GM18909 (cell line): ENCODE results near the gene PANK2.

Experiments
- ATAC-seq: cut with Tn5 transposase; IDR thresholded peaks from one replicate; pipeline ENCODE4 v1.9.1; 2021; ENCODE audit warnings: mild to moderate bottlenecking; ENCODE audit not compliant: unreplicated experiment, poor library complexity

Gene PANK2

DNA sequence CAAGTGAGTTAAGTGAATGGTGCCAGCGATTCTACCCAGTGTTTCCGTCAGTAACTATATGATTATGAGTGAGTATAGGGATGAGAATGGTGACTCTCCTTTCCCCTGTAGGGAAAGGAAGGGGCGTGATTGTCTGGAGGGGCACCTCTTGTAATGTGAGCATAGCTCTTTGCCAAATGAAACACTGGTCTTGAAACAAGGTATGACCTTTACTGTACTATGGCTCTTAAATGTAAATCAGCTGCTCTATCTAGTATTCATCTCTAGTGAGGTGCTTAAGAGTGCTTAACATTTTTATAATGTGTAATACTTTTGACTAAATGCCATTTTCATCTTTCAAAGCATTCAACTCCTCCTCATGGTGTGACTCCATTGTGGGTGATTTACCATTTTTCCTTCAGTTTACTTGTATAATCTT is 11.0 kb downstream of the PANK2 start:
- ATAC-seq: no peak

DNA sequence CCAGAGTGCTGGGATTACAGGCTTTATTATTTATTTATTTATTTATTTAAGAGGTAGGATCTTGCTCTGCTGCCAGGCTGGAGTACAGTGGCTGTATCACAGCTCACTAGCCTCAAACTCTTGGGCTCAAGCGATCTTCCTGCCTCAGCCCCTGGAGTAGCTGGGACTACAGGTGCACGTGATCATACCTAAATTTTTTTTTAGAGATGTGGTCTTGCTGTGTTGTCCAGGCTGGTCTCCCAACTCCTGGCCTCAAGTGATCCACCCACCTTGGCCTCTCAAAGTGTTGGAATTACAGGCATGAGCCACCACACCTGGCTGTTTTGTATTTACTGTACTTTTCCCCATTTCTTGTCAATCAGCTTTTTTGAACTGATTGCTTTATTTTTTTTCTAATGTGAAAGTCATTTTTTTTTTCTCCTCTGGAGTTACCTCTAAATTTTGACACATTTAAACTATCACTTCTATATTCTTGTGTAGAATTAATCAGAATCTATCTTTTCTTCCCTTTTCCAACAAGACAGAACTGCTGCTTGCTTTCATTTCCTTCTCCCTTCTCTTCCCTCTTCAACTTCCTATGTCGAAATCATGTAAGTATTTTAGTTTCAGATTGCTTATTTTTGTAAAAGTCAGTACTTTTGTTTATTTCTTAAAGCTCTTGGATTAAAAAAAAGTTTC is 12.0 kb downstream of the PANK2 start:
- no peak for ATAC-seq

DNA sequence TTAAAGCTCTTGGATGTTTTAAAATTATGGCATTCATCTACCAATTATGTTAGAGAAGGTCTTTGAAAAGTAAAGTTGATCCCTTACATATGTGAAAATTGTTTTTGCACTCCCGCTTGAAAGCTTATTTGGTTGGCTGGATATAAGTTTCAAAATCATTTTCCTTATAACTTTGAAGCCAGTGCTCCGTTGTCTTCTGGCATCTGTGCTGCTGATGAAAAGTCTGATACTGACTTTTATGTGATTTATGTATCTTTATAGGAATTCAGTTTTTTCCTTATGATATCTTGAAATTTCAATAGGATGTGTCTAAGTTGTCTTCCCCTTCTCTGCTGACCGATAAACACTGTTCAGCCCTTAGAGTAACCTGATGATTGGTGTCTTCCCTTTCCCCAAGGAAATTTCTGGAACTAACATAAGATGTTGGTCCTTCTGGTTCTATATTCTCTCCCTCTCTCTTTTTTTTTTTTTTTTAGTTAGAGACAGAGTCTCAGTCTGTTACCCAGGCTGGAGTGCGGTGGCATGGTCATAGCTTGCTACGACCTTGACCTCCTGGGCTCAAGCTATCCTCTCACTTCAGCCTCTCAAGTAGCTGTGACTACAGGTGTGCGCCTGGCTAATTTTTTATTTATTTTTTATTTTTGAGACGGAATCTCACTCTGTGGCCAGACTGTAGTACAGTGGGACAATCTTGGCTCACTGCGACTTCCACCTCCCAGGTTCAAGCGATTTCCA is 12.7 kb downstream of the PANK2 start:
- no peak for ATAC-seq

DNA sequence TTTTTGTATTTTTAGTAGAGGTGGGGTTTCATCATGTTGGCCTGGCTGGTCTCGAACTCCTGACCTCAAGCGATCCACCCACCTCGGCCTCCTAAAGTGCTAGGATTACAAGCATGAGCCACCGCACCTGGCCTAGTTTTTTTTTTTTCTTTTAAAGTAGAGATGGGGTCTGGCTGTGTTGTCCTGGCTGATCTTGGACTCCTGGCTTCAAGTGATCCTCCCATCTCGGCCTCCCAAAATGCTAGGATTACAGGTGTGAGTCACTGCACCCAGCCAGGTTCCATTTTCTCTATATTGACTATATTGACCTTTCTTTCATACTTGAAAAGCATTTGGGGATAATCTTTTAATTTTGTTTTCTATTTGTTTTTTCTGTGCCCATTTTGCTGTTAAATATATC is 13.3 kb downstream of the PANK2 start:
- ATAC-seq: no peak

DNA sequence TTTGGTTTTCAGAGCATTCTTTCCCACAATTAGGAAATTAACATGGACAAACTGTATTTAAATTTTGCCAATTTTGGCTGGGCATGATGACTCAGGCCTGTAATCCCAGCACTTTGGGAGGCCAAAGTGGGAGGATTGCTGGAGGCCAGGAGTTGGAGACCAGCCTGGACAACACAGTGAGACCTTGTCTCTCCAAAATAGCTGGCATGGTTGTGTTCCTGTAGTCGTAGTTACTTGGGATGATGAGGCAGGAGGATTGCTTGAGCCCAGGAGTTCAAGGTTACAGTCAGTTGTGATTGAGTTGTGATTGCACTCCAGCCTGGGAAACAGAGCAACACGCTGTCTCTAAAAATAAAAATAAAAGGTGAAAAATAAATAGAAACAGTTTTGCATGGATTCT is 15.0 kb downstream of the PANK2 start:
- no peak for ATAC-seq

DNA sequence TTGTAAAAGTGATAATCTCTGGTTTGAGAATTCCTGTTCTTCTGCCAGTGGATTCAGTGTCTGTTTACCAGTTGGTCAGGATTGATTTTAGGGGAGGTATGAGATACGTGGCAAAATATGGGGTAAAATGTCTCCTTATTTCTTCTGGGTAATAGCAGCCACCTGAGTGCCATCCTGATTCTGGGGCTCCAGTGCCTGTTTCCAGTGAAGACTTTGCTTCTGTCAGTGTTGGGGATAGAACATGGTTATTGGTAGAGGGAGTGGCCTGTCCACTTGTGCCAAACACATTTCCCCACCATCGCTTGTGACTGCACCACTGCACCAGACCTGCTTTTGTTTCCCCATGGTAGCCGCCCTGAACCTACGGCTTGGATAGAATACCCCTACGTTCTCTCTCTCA is 15.7 kb downstream of the PANK2 start:
- ATAC-seq: no peak

DNA sequence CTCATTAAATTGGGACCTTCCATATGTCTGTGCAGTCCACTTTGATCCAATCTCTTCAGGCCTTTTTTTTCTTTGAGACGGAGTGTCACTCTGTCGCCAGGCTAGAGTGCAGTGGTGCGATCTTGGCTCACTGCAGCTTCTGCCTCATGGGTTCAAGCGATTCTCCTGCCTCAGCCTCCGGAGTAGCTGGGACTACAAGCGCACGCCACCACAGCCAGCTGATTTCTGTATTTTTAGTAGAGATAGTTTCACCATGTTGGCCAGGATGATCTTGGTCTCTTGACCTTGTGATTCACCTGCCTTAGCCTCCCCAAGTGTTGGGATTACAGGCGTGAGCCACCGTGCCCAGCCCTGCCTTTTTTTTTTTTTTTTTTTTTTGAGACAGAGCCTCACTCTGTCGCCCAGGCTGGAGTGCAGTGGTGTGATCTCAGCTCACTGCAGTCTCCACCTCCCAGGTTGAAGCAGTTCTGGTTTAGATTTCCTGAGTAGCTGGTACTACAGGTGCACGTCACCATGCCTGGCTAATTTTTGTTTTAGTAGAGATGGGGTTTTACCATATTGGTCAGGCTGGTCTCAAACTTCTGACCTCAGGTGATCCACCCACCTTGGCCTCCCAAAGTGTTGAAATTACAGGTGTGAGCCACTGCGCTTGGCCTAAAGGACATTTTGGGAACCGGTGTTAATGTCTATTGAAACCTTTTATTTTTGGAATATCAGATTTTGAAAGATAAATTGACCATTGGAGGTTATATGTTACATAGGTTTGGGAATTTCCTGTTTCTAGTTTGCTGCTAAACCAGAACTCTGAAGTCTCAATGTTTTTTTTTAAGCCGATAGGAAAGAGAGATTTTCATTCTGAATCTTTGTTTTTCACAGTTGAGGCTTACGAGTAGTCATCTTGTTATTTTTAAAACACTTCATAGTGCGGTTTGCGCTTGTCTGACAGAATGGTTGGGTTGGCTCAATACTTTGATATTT is 17.8 kb downstream of the PANK2 start:
- ATAC-seq: peak; percentile 85

DNA sequence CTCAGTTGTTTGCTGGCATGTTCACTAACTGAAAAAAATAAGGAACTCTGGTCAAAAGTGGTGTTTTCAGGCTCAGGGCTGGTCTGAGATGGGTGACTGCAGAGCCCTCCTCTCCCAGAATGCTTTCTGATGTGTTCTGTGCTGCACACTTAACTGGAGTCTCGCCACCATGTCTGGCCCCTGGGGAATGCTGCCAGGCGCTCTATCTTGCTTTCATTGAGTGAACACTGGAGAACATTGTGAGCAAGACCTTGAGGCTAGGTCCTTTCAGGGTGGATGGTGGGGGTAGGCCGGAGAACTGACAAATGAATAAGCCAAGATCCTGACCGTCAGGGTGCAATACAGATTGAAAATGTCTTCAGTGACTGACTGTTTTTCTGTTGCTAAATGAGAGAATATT is 19.5 kb downstream of the PANK2 start:
- no peak for ATAC-seq

DNA sequence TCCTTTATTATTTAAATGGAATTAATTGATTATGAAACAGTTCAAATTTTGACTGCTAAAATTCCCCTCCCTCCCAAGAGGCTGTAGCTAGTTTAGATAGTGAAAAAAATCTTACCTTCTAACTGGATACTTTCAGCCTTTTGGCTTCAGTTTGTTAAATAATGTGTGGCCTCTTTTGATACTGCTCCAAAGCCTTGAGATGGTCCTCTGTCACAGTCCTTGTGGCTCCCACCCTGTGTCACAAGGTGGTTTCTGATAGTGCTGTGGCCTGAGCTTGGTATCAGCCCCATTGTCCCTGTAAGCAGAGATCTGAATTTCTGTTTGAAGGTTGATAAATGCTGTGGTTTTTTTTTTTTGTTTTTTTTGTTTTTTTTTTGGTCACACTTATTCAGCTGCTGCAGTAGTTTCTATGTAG is 20.8 kb downstream of the PANK2 start:
- ATAC-seq: no peak

DNA sequence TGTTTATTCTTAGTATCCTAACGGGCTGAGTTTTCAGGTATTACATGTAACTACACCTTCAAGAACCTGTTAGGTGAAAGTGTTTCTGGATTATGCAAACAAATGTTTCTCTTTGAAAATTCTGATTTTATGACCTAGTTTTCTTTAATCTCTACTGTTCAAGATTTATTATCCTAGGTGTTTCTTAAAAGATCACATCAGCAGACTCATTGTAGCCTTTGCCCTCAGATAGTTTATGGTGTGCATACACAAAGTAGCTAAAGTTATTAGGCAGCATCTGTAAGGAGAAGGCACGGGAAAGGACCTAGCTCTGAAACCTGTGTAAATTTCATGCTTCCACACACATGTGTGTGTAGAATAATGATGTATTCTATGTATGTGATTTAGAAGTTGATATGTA is 21.7 kb downstream of the PANK2 start:
- no peak for ATAC-seq

DNA sequence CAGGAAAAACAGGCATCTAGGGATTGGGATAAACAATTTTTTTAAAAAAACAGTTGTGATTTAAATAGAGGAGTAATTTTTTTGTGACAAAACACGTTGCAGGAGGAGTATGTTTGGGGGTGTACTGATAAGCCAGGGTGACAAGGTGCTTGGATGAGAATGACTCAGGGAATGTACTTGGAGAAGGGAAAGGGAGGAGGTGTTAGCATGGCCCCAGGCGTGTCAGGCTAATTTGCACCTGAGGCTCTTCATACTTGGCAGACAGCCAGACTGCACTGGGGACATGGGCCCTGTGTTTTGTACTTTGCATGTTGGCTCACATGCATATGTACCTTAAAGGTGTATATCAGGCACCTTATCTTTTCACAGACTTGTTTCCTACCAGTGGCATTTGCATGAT is 22.8 kb downstream of the PANK2 start:
- no peak for ATAC-seq

DNA sequence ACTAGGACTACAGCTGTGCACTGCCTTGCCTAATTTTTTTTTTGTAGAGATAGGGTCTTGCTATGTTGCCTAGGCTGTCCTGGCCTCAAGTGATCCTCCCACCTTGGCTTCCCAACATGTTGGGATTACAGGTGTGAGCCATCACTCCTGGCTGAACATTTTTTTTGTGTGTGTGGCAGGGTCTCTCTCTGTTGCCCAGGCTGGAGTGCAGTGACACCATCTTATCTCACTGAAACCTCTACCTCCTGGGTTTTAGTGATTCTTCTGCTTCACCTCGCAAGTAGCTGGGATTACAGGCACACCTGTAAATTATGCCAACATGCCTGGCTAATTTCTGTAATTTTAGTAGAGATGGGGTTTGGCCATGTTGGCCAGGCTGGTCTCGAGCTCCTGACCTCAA is 25.3 kb downstream of the PANK2 start:
- no peak for ATAC-seq

DNA sequence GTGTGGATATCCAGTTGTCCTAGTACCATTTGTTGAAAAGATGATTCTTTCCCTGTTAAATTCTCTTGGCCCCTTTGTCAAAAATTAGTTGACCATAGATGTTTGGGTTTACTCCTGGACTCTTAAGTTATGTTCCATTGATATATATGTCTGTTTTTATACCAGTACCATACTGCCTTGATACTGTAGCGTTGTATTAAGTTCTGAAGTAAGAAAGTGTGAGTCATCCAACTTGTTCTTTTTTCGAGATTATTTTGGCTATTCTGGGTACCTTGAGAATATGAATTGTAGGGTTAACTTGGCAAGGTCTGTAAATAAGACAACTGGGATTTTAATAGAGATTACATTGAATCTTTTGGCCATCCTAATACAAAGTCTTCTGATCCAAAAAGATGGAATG is 26.5 kb downstream of the PANK2 start:
- no peak for ATAC-seq

DNA sequence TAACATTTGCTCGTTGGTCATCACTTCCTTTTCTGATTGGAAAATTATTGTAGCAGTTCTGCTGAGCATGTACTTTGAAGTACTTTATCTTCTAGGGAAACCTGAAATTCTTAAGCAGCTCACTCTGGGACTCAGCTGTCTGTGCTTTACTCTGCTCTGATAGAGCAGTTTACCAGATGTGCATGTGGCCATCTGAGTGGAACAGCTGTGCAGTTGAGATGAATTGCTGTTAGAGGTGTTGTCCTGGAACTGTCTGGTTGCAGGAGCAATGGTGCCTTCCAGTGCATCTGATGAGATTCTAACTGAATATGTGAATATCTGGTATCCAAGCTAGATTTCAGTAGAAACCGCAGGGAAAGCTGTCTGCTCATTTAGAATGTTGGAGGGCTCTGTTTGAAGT is 27.2 kb downstream of the PANK2 start:
- ATAC-seq: no peak

DNA sequence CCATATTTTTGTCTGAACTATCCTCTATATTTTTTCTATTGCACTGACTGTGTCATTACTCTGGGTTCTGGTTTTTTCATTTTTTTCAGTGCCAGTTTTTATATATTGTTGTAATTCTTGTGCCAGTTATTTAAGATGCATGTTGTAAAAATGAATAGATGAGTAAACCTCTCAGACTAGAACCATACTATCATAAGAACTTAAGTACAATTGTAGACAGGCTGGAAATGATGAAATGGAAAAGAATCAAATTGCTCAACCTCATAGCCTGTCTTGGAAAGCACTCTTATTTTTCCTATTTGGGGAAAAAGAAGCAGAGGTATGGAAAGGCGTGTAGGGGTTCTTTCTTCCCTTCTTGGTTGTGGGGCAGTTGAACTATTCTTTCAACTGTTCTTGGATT is 30.2 kb downstream of the PANK2 start:
- ATAC-seq: no peak

DNA sequence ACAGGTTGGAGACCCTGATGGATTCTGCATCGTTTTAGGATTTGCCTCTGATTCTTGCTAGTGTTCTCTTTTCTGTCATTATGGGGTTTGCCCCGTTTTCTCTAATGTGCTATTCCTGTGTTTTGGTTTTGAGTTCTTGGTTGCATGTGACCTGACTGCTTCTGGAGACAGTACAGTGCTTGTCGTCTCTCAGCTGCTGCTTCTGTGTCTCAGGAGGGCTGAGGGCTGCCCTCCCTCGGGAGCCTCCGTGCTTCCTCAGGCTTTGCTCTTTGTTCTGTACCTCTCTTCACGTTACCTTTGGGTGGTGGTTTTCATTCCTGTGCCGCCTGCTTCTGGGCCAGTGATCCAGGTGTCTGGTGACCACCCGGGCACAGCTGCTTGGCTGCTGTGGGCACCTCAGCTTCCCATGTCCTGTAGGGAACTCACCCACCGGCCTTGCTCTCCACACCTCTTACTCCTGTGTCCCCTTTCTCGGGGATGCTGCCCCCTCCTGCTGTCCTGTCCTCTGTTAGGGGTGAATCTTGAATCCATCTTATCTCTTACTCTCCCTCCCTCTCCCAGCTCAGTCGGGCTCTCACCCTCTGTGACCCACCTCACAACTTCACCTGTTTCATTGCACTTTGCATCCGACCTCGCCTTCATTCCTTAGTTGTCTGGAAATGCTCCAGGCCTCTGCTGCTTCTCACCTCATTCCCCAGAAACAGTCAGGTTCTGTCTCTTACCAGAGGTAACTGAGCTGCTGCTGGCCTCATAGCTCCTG is 33.2 kb downstream of the PANK2 start:
- no peak for ATAC-seq

DNA sequence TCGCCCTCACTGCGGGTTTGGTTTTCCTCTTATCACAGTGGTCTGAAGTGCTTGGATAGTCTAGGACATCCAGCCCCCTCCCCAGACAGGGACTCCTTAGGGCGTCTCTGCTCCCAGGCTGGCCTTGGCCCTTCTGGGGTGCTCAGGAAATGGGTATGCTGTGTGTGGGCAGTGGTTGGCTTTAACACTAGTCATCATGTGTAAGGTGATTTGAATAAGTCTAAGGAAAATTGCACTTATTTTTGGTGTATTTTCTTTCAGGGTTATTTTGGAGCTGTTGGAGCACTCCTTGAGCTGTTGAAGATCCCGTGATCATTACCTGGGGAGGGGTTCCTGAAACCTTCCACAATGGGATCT is 33.8 kb downstream of the PANK2 start:
- no peak for ATAC-seq

DNA sequence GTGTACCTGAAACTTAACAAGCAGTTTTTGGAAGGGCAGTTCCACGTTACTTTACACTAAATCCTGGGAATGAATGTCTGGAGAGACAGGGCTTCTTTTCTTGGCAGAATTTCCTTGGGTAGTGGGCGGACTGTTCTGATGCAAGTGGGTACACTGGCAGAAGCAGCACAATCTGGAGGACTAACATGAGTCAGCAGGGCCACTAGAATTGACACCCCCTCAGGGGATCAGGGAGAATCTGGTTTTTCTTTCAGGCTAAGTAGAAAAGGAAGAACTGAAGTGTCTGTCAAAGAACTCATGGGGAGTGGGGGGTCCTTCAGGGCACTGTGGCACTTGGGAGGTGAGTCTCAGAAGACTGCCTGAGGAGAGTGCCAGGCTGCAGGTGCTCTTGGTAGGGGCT is 34.6 kb downstream of the PANK2 start:
- ATAC-seq: no peak

DNA sequence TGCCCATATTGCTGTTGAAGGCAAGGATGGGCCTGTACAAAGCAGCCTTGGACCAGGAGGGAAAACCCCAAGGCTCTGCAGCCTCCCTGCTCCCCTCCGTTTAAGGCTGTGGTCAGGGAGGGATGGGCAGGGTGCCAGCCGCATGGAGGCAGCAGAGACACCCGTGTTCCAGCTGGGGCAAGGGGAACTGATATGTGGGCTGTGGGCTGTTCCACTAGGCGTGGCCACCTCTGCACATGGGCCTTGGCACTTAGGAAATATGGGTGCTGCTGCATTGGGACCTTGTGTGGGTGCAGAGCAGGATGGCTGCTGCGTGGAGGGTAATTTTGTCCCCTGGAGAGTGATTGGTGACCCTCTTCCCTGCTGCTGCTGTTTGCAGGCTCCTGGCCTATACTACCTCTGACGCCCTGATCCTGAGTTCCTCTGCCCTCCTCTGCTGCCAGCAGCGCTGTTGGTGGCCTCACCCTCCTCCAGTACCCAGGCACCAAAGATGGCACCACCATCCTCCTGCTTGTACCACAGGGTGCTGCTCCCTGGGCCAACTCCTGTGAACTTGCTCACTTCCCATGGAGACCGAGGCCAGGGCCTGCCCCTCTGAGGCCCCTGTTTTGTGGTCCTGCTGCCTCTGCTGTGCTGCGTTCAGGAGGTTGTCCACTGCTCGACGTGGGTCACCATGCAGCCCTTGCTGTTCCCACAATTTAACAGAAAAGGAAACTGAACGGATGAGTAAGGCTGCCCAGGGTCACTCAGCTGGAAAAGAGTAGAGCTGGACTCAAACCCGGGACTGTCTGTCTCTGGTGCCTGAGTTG is 35.3 kb downstream of the PANK2 start:
- no peak for ATAC-seq
